Subcutaneous adipose tissue (tissue), 4 donors: ENCODE results near the gene ABI3. TPM values are rescaled to one million over a fixed set of nuclear protein-coding genes. Genes with fewer than 3 reads are reported as not detected.

Experiments used
- CTCF ChIP-seq: fragments of 450-650 bp; IDR thresholded peaks from one replicate; pipeline ENCODE4 v1.5.1; 2016; ENCODE audit warnings: low read depth, mild to moderate bottlenecking, control low read depth, antibody characterized with exemption, moderate library complexity
- total RNA-seq, 4 donors: library from RNA; depleted of rRNA; stranded (reverse); fragments of >200 nt; gene quantifications; one replicate each; pipeline ENCODE4 v1.1.0, GENCODE V29; 2016

ABI3 gene
- total RNA-seq, 4 donors from 2014 or later = 0.82 to 8.5 (median 4.4) TPM

GRCh38 chr17:49229805-49230600 lies 19.5 kb downstream of the ABI3 start:
- no peak for TF ChIP-seq CTCF

GRCh38 chr17:49230636-49231562 lies 20.4 kb downstream of the ABI3 start, which contains the start of gene PHOSPHO1:
TSS of gene PHOSPHO1 (minus strand) at chr17:49230787. CDS start at chr17:49226691, 4,096 bp downstream.
- TF ChIP-seq CTCF = no peak

GRCh38 chr17:49231563-49231894 lies 21.0 kb downstream of the ABI3 start:
- no peak for TF ChIP-seq CTCF

GRCh38 chr17:49234509-49235080 lies 24.1 kb downstream of the ABI3 start:
- no peak for TF ChIP-seq CTCF

- TF ChIP-seq CTCF = no peak
These were observed 25.4 kb downstream of the ABI3 start for GRCh38 chr17:49235896-49236295.

GRCh38 chr17:49239963-49240362 lies 29.5 kb downstream of the ABI3 start:
- no peak for TF ChIP-seq CTCF

- no peak for TF ChIP-seq CTCF
These were observed 30.1 kb downstream of the ABI3 start for GRCh38 chr17:49240619-49241018.
